NCI-H2171 treated with DMSO at 0.1 percent for 48 hours (cell line): Measurements from ENCODE around the gene SHROOM1.

ENCODE experiments used
- DNase-seq: peaks from one replicate; lab custom pipeline; 2025; lab: John Stamatoyannopoulos, UW

The SHROOM1 gene

DNA sequence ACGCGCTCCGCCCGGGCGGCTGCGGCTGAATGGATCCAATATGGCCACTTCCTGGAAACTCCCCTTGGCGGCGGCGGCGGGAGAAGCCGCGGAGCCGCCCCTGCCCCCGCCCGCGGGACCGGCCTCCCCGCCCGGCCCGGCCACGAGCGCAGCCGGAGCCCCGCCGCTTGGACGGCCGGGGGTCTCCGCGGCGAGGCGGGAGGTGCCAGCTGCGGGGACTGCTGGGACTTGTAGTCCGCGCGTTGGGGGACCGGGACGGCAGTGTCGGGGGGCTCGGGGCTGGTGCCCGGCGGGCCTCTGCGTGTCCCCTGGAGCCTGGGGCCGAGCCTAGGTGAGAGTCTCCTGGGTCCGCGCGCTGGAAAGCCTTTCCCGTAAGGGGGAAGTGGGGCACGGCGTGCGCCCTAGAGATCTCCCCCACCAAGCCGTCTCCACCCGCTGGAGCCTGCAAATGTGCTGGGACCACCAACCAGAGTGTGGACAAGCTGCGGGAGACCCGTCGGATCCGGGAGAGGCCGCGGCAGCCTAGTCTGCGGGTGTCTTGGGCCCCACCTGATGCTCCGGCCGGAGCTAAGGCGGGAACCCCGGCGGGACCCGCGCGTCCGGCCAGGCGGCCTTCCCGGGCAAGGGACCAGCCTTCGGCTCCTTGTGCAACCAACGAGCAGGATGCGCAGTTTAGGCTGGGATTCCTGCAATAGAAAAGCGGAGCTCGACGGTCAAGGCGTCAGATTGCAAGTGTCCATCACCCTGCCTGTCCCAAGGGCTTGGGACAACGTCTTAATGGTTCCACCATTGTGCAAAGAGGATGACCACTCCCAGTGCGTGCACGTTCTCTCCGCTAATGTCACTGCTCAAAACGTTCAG lies 53.0 kb downstream of the SHROOM1 start, which contains the start of gene SEPTIN8:
TSS of gene SEPTIN8 (minus strand) at position 31 of the 861 bp plus-strand sequence. CDS start 102 bp downstream, outside the sequence.
- no peak for DNase-seq

DNA sequence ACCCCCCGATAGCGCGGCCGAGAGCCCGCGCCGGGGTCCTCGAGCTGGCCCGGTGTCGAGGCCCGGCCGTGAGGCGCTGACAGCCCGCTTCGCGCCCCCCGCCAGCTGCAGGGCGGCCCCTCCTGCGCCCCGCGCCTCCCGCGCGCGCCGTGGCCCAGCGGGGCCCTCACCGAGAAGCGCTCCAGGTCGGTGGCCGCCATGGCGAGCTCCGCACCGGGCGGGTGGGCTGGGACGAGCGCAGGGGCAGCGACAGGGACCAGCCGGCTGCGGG lies 53.6 kb downstream of the SHROOM1 start:
- no peak for DNase-seq

DNA sequence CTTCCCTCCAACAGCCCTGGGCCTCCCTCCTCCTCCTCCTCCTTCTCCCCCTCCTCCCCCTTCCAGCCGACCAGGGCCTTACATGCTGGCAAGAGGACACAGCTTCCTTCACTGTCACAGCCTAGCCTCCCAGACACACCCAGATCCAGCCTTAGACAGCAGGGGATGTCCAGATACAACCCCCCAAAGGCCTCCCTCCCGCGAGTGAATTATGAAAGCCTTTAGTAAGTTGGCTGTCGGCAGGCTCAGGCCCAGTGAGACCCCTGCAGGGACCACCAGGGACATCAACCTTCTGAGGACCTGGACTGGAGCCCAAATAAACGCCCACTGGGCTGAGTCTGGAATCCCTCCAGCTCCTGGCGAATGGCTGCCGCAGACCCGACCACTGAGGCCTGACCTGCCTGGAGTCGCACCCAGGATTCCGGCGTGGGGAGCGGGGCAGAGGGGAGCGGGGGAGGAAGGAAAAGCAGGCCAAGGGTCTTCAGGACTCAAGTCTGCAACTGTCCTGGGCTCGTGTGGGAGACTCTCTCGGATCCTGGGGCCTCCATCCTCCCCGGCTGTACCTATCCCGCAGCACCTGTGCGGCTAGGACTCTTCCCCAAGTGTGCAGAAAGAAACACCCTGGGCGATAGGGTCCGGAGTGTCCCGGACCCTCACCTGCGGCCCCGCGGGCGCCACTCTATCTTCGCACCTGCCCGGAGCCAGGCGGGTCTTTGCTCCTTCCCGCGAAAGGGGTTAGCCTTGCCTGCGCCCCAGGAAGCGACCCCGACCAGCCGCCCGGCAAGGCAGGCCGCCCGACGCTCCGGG lies 54.1 kb downstream of the SHROOM1 start:
- peak; percentile 18 for DNase-seq

DNA sequence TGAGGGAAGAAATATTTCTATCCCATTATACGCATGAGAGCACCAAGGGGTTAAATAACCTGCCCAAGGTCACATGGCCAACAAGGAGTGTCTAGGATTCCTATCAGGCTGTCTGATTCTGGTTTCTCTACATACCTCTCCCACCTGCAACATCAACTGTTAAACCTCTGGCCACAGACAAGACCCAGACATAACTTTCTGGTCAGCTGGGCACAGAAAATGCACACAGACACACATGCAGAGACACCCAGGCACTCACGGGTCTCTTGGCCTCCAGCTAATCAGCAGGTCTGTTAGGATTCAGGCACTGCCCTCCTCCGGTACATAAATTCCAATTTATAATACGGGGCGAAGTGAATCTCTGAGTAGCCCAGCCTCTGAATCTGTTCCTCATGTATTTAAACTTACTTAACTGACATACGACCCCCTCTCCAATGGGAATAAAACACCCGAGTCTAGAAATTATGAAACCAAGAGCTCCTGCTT lies 54.9 kb downstream of the SHROOM1 start:
- no peak for DNase-seq

DNA sequence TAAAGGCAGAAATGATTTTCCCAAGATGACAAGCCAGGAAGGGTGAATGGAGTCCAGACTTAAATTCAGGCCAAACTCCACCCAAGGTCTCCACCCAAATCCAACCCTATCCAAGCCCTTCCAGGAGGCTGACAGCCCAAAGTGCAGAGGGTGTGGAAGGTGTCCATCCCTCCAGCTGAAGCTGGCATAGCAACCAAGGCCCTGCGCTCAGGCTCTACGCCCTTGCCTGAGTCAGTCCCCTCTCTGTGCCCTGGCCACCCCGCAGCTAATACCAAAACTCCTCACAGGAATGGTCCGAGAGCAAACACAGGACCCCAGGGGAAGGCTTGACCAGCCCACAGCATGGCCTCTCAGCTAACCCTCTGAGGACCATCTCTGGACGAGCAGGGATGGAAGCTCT lies 55.6 kb downstream of the SHROOM1 start:
- no peak for DNase-seq

DNA sequence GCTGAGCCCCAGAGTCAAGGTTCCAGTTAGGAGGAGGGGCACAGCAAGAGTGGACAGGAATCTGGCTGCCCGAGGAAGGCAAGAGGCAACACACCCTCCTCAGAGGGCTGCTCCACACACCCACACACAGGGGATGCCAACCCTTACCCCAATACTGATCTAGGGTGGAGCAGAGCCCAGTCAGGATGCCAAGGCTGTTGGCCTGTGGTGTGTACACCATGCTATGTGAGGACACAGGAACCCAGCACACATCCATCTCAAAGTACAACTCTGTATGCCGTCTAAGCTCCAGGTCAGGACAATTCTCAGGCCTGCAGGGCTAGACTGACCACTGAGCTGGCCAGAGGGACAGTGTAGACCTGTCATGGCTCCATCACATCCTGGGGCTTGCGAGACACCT lies 56.0 kb downstream of the SHROOM1 start:
- DNase-seq, result no peak

DNA sequence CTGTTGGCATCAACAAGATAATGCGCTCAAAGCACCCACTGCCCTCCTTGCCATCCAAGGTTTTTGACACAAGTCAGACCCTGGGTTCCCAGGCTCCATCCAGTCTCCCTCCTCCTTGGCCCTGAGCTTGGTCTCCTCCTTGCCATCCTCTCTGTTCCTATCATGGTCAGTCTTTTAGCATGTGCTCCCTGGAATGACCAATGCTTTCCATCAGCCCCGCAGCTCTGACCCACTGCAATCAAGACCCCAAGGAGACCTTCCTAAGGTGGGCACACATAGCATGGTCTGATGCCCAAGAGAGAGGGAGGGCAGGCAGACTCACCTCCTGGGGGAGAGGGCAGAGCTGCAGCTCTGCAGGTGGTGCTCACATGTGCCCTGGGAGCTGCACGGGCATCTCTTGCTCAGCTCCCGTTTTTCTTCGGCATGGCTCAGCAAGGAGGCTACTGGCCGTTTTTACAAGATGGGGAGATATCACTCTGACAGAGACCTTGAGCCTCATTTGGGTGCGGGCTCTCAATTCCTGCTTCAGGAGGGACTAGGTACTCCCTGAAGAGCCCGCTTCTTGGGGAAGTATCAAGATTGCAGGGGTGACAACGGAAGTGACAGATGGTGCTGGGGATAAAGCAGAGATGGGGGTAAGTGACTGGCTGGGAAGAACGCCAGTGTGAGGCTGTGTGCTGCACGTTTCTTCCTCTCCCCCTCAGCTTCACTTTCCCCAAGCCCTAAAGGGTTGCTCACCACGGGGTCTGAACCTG lies 56.7 kb downstream of the SHROOM1 start:
- DNase-seq, result peak; percentile 79

DNA sequence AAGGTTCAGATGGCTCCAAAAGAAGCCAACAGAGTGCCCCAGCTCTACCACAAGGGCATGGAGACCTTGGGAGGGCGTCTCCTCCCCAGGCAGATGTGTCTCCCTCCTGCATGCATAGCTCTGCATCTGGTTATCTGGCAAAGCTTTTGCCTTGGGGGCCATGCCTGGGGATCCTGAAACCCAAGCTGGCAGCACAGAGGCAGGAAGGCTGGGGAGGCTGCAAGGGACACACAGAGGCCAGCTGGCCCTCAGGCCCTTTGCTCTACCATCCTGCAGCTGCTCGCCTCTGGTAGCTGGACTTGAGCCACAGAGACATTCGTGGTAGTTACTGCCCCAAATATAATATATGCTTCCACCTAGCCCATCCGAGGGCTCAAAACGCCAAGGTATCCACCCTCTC lies 57.3 kb downstream of the SHROOM1 start:
- DNase-seq, result peak; percentile 12

DNA sequence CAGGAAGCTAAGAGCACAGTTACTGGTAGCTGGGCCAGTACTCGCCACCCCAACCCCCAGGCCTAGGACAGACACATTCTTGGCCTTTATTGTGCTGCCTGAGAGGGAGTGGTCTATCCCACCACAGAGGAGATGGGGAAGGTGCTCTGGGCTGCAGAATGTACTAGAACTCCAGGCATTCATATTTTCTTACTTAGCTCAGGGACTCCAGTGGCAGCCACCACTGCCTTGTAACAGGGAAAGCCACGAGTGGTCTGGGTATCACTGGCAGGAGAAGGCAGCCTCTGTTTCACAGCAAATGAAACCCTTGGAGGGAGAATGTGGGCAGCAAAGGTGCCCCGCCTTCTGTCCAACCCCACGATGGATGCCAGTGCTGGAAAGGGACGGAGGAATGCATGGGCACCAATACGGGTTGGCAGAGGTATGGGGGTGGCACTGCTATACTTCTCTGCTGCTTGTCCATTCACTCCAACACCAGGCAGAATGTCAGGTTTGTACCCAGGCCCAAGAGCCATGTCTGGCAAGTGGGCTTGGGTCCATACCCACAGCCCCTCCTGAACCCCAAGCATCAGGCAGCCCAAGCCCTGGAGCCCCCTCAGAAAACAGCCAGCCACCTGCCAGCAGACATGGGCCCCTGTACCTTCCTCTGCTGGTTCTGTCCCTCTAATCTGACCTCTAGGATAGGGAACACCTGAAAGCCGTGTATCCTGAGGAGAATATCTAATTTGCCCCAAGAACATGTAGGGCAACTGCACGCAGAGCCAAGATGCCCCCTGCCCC lies 58.0 kb downstream of the SHROOM1 start:
- DNase-seq, result no peak
